Stimulated activated CD8-positive, alpha-beta memory T cell treated with anti-CD3 and anti-CD28 coated beads, Interleukin-7, amount 100 ng/mL, for 24 hours (primary cell): ENCODE results near the gene SPATA31A3.
"Not testable (repeated sequence)": the region's sequence is repeated elsewhere in the genome, so short reads cannot be mapped to it uniquely, and the experiment has no call there.

Source experiments
- DNase-seq: peaks from one replicate; pipeline ENCODE4 v3.0.0-alpha.2; 2020; ENCODE audit warnings: low read depth

The SPATA31A3 gene

DNA sequence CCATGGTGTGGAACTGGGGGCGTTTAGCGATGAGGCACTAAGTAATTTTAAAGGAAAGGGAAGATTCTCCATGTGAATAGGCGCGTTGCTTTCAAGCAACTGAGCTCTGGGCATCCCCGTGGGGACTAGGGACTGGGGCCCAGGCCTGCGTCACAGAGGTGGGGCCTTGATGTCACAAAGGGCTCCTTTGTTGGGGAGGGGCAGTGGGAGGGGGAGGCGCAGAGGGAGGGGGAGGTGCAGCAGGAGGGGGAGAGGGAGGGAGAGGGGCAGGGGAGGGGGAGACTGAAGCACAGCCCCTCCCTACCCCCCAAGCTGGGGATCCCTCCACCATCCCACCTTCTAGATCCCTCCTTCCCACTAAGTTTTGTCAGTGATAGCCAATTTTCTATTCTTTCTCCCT lies at the start of gene SPATA31A3:
TSS of gene SPATA31A3 (minus strand) at position 101 of the 400 bp plus-strand sequence. CDS start at position 72, 29 bp downstream.
- not testable (repeated sequence) for DNase-seq

DNA sequence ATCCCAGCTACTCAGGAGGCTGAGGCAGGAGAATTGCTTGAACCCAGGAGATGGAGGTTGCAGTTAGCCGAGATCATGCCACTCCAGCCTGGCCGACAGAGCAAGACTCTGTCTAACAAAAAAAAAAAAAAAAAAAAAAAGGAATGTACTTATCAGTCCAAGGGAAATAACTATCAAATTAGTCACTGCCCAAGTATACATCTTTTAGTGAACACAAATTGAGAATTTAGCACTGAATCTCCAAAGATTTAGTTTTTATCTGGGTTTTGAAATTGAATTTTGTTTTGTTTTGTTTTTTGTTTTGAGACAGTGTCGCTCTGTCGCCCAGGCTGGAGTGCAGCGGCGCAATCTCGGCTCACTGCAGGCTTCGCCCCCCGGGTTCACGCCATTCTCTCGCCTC lies 39.8 kb downstream of the SPATA31A3 start:
- not testable (repeated sequence) for DNase-seq

GRCh38 chr9:66942400-66943155 lies 49.8 kb downstream of the SPATA31A3 start:
- DNase-seq = not testable (repeated sequence)

GRCh38 chr9:66939878-66940830 lies 52.2 kb downstream of the SPATA31A3 start:
- DNase-seq = not testable (repeated sequence)

GRCh38 chr9:66938322-66938721 lies 54.0 kb downstream of the SPATA31A3 start:
- not testable (repeated sequence) for DNase-seq

GRCh38 chr9:66937662-66938061 lies 54.7 kb downstream of the SPATA31A3 start:
- DNase-seq = not testable (repeated sequence)
